KOPT-K1 (cell line): ENCODE measurements around the gene MTUS2.
"Not testable (repeated sequence)": the region's sequence is repeated elsewhere in the genome, so short reads cannot be mapped to it uniquely, and the experiment has no call there.

Source experiments
- H3K27ac ChIP-seq: fragments of 200-600 bp; sonication (generic); 2 replicates; pipeline ENCODE4 v1.5.1; 2016; ENCODE audit warnings: antibody characterized with exemption, mild to moderate bottlenecking, low read depth, low read length; ENCODE audit not compliant: poor library complexity, severe bottlenecking
- H3K36me3 ChIP-seq: fragments of 200-600 bp; sonication (generic); 2 replicates; pipeline ENCODE4 v1.5.1; 2017; ENCODE audit warnings: antibody characterized with exemption, mild to moderate bottlenecking, low read length, moderate library complexity; ENCODE audit not compliant: insufficient read depth
- H3K9me3 ChIP-seq: fragments of 200-600 bp; sonication (generic); 2 replicates; pipeline ENCODE4 v1.5.1; 2017; ENCODE audit warnings: antibody characterized with exemption, low read length, mild to moderate bottlenecking; ENCODE audit not compliant: insufficient read depth, poor library complexity, severe bottlenecking

The MTUS2 gene

GRCh38 chr13:29315847-29316246, 495.7 kb downstream of the MTUS2 start:
- Histone ChIP-seq H3K27ac (no peak overlapping the region), H3K36me3 (no peaks in the 10 kb centered on the region), H3K9me3 (no peaks in the 10 kb centered on the region)

DNA sequence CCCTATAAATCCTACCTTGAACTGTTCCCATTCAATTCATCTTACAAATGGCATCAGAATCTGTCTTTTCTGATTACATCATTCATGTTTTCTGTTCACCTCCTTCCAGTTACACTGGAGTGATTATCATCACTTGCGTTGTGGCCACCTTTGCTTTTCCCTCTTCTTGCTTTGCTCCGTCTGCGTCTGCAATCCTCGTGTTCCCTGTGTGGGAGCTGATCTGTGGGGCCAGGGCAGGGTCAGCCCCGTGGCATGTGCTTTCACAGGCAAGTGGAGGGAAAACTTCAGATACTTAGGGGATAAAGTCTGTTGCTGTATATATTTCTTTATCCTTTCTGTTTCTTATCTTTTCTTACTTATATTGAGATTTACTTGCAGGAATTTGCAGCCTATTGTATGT, 497.7 kb downstream of the MTUS2 start:
- no peak overlapping the region for H3K27ac ChIP-seq
- H3K9me3 ChIP-seq: no peaks in the 10 kb centered on the region
- H3K36me3 ChIP-seq: no peaks in the 10 kb centered on the region

DNA sequence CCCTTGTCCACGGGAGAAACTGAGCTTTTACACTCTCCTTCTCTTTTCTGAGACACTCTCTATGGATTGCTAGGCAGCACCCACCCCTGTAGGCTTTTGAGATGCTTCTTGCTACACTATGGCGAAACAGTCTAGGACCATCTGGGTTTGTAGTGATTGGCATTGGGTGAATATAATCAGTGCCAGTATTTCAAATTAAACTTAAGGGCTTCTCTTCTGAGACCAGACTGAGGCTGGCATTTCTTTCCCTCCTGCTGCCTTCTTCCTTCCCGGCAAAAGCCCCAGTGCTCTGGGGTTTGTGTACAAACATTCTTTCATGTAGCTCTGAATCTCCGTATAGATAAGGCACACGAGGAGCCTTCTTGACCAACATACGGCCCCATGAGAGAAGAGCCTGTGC, 498.6 kb downstream of the MTUS2 start:
- Histone ChIP-seq H3K27ac (no peak overlapping the region), H3K36me3 (no peaks in the 10 kb centered on the region), H3K9me3 (no peaks in the 10 kb centered on the region)

GRCh38 chr13:29319451-29319850, 499.3 kb downstream of the MTUS2 start:
- H3K27ac ChIP-seq: no peak overlapping the region
- no peaks in the 10 kb centered on the region for H3K9me3 ChIP-seq
- no peaks in the 10 kb centered on the region for H3K36me3 ChIP-seq

DNA sequence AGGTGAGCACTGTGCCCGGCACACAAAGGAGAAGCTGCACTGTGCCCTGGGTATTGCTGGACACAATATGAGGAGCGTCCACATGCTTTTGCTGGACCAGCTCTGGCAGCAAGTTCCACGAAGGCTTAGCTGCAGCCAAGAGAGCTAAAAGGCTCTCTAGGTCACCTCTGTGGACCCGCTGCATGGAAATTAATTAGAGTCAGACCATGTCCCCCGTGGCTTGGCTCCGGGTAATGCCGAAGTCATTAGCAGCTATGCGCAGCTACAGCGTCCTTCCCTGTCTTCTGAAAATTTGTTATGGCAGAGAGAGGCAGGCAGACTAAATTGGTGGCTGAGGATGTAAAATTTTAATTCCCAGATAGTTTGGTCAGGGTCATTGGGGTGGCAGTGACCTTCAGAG, 503.8 kb downstream of the MTUS2 start:
- Histone ChIP-seq H3K27ac (no peak overlapping the region), H3K36me3 (no peaks in the 10 kb centered on the region), H3K9me3 (no peaks in the 10 kb centered on the region)

DNA sequence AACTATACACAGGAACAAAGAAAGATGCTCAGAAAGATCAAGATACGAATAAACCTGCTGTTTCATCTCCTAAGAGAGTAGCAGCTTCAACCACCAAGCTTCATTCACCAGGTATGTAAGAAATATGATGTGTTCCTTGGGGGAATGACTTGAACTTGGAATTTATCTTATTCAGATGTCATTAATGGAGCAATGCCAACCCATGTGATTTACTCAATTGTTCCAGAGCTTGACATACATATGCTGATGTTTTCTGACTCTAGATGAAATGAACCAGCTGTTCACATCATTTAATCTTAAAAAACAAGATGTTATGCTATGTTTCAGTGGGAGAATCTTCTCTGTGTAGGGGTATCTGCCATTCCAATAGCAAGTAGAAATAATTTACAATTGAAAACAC, 504.5 kb downstream of the MTUS2 start:
- H3K27ac ChIP-seq: no peak overlapping the region
- no peaks in the 10 kb centered on the region for H3K9me3 ChIP-seq
- H3K36me3 ChIP-seq: no peaks in the 10 kb centered on the region

- H3K9me3 ChIP-seq: no peaks in the 10 kb centered on the region
- H3K27ac ChIP-seq: no peak overlapping the region
- H3K36me3 ChIP-seq: no peaks in the 10 kb centered on the region
Measured at GRCh38 chr13:29328501-29328900, 508.4 kb downstream of the MTUS2 start.

DNA sequence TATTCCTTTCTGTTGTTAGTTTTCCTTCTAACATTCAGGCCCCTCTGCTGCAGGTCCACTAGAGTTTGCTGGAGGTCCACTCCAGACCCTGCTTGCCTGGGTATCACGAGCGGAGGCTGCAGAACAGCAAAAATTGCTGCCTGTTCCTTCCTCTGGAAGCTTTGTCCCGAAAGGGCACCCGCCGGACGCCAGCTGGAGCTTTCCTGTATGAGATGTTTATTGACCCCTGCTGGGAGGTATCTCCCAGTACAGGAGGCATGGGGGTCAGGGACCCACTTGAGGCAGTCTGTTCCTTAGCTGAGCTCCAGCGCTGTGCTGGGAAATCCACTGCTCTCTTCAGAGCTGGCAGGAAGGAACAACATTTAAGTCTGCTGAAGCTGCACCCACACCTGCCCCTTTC, 516.2 kb downstream of the MTUS2 start:
- H3K36me3 ChIP-seq: no peaks in the 10 kb centered on the region
- H3K9me3 ChIP-seq: peaks cover 11% of the 10 kb centered on the region
- H3K27ac ChIP-seq: no peak overlapping the region

- no peaks in the 10 kb centered on the region for H3K36me3 ChIP-seq
- no peak overlapping the region for H3K27ac ChIP-seq
- peaks cover 11% of the 10 kb centered on the region for H3K9me3 ChIP-seq
Measured at GRCh38 chr13:29339386-29340272, 519.5 kb downstream of the MTUS2 start.

DNA sequence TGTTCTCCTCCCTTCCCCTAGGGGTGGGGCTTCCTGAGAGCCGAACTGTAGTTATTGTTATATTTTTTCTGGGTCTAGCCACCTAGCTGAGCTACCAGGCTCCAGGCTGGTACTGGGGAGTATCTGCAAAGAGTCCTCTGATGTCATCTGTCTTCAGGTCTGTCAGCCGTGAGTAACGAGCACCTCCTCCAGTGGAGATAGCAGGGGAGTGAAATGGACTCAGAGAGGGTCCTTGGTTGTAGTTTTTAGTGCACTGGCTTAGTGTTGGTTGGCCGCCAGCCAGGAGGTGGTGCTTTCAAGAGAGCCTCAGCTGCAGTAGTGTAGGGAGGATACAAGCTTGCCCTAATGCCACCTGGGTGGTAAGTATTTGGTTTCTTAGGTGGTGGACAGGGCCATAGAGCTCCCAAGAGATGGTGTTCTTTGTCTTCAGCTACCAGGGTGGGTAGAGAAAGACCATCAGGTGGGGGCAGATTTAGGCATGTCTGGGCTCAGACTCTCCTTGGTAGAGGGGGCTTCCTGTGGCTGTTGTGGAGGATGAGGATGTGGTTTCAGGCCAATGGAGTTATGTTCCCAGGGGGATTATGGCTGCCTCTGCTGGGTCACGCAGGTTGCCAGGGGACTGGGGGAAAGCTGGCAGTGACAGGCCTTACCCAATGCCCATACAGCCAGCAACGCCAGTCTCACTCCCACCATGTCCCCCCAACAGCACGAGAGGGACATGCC, 525.9 kb downstream of the MTUS2 start:
- not testable (repeated sequence) for H3K27ac ChIP-seq, H3K9me3 ChIP-seq, H3K36me3 ChIP-seq

GRCh38 chr13:29355029-29355428, 534.9 kb downstream of the MTUS2 start:
- H3K27ac ChIP-seq: no peak overlapping the region
- no peaks in the 10 kb centered on the region for H3K9me3 ChIP-seq
- no peaks in the 10 kb centered on the region for H3K36me3 ChIP-seq

- H3K27ac ChIP-seq: no peak overlapping the region
- H3K9me3 ChIP-seq: no peaks in the 10 kb centered on the region
Measured at GRCh38 chr13:29359181-29359580, 539.0 kb downstream of the MTUS2 start.

DNA sequence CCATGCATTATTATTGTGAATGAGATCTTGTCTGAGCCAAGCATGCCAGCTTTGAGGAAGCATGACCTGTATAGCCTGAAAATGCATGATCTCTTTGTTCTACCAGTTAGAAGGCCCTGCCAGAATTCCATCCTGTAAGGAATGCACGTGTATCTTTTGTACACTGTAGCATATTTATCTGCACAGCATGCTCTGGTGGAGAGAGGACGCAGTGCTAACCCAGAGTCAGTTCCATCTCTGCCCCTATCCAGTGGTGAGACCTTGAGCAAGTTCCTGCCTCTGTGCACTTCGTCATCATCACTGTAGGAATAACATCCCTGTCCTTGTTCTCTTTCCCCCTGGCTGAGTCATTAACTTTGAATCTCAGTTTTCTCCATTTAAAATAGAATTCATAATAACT, 541.6 kb downstream of the MTUS2 start:
- Histone ChIP-seq H3K9me3 (no peaks in the 10 kb centered on the region), H3K36me3 (no peaks in the 10 kb centered on the region), H3K27ac (no peak overlapping the region)

More at GRCh38 chr13:29359181-29359580, 539.0 kb downstream of the MTUS2 start:
- H3K36me3 ChIP-seq: no peaks in the 10 kb centered on the region

GRCh38 chr13:29362849-29363604, 542.9 kb downstream of the MTUS2 start:
- no peaks in the 10 kb centered on the region for H3K36me3 ChIP-seq
- H3K27ac ChIP-seq: no peak overlapping the region

GRCh38 chr13:29369060-29369743, 549.1 kb downstream of the MTUS2 start:
- no peak overlapping the region for H3K27ac ChIP-seq
- no peaks in the 10 kb centered on the region for H3K9me3 ChIP-seq
- H3K36me3 ChIP-seq: no peaks in the 10 kb centered on the region

More at GRCh38 chr13:29362849-29363604, 542.9 kb downstream of the MTUS2 start:
- no peaks in the 10 kb centered on the region for H3K9me3 ChIP-seq
